K562 (cell line): ENCODE data around the gene CCP110. TPM values are rescaled to one million over a fixed set of nuclear protein-coding genes. Genes with fewer than 3 reads are reported as not detected.

ENCODE experiments used
- CBFA2T2 ChIP-seq: fragments of 450-650 bp; conservative IDR thresholded peaks from 2 replicates; pipeline ENCODE4 v1.6.1; 2017; ENCODE audit warnings: mild to moderate bottlenecking
- NFIX ChIP-seq: fragments of 250-450 bp; sonication (Bioruptor Pico); IDR thresholded peaks from 2 replicates; pipeline ENCODE4 v1.4.0; 2020; ENCODE audit warnings: low read depth, mild to moderate bottlenecking, moderate library complexity
- REST ChIP-seq, 2 experiments: fragments of 450-650 bp; formaldehyde crosslinking in 1 of 2; IDR thresholded peaks; 2 replicates each; pipeline versions ENCODE4 v1.4.0 to v1.6.1; 2014 to 2020; ENCODE audit warnings: mild to moderate bottlenecking in 2 of 2, borderline replicate concordance in 1 of 2, low read depth in 1 of 2
- ZNF274 ChIP-seq: IDR thresholded peaks from 2 replicates; pipeline ENCODE4 v1.6.1; 2011; ENCODE audit warnings: low read depth, mild to moderate bottlenecking, low read length, moderate library complexity, borderline replicate concordance
- ZNF318 ChIP-seq, 2 experiments: fragments of 450-650 bp; IDR thresholded peaks; 2 replicates each; pipeline ENCODE4 v1.6.1; 2016; ENCODE audit warnings: mild to moderate bottlenecking in 2 of 2, borderline replicate concordance in 1 of 2, low read depth in 1 of 2, moderate library complexity in 1 of 2
- ZNF589 ChIP-seq: fragments of 200-800 bp; sonication (Bioruptor generic); IDR thresholded peaks from 2 replicates; pipeline ENCODE4 v1.6.1; 2016; ENCODE audit warnings: low read depth, missing genetic modification characterization, missing compliant biosample characterization
- ZNF766 ChIP-seq: fragments of 200-800 bp; sonication (Bioruptor generic); conservative IDR thresholded peaks from 2 replicates; pipeline ENCODE4 v1.6.1; 2016; ENCODE audit warnings: missing genetic modification characterization, missing compliant biosample characterization
- polyA plus RNA-seq, 8 experiments: library from polyadenylated mRNA; depleted of rRNA in 4 of 8; stranded (reverse) in 5 of 8; unstranded in 3 of 8; fragments of >200 nt; fragmentation: Nextera tagmentation in 2 of 8; fragmentation: Illumina TruSeq in 1 of 8; extraction: Ambion mirVana in 2 of 8; extraction: Trizol in 1 of 8; gene quantifications; 2 replicates each; pipeline versions ENCODE4 v1.2.1 to v1.2.3, GENCODE V29; 2011 to 2014; ENCODE audit warnings: inconsistent platforms in 1 of 8, missing spikeins in 1 of 8
- total RNA-seq, 7 experiments: library from RNA; depleted of rRNA in 6 of 7; stranded (reverse); fragments of >200 nt in 6 of 7; fragmentation: Illumina TruSeq in 2 of 7; extraction: Trizol in 2 of 7; gene quantifications; 2 replicates each; pipeline versions ENCODE4 v1.2.1 to v1.2.3, GENCODE V29; 2011 to 2021; ENCODE audit warnings: low replicate concordance in 1 of 7

The CCP110 gene
- total and polyA plus RNA-seq, 9 of the 15 experiments (the other 6 are each of a cell fraction or from before 2014, with no cell fraction given), result 3.5 to 16.1 (median 12.1) TPM

- TF ChIP-seq REST (IDR thresholded peaks at IDR 0.05; ENCODE audit: borderline replicate concordance) (peak; percentile 21; the same call in 1 of the 2 replicates), REST (CRISPR knock-in tag; IDR thresholded peaks at IDR 0.05; ENCODE audit: low read depth) (no peak), ZNF318 (IDR thresholded peaks at IDR 0.05; ENCODE audit: borderline replicate concordance in 1 of 2, low read depth in 1 of 2) (peak in 1 of 2 experiments; percentile 80; a peak in 2 of 4 replicates), ZNF589 (CRISPR knock-in tag) (peak; percentile 74), NFIX (no peak), ZNF274 (0 out of 2 replicates have a peak, but pooled peaks have one; percentile 24), CBFA2T2 (peak; percentile 97), ZNF766 (CRISPR knock-in tag) (peak; percentile 73)
These were observed 2.8 kb upstream of the CCP110 start (continued) for GRCh38 chr16:19520861-19521331.
